ENCODE measurements around the gene RNF44. TPM values are rescaled to one million over a fixed set of nuclear protein-coding genes. Genes with fewer than 3 reads are reported as not detected.

The RNF44 gene
- total RNA-seq, 4 donors from 2014 or later, result 11.3 to 22.2 (median 18.7) TPM

DNA sequence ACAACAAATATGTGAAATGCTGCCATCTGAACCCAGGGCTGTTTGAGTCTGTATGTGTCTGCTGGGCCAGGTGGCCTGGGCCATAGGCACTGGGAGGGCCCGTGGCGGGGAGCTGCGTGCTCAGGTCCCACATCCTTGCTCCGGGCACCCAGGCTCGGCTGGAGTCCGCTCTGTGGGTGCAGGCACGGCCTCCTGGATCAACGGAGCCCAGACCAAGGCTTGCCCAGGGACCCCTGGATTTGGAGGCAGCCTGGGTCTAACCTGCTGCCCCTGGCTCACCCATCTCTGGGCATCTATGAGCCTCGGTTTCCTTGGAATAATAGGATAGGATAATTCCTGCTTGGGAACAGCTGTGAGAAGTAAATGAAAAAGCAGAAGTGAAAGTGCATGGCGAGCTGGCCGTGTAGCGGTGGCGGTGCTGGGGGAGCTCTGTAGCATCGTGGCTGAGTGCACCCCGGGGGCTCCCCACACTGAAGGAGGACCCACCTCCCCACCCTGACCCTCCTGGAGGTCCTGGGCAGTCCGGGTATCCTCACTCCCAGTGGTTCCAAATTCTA is 13.2 kb upstream of the RNF44 start:
- H3K4me1 ChIP-seq, result peaks cover 0 to 19% (median 15%) of the 10 kb centered on the region in 4 donors
- H3K9me3 ChIP-seq, result no peaks in the 10 kb centered on the region
- WGBS, result 69% methylated on average over 8 of the region's 16 CpGs
- no peak for TF ChIP-seq POLR2A (IDR thresholded peaks at IDR 0.05; ENCODE audit: low read depth)
- TF ChIP-seq POLR2AphosphoS5 (IDR thresholded peaks at IDR 0.05), result no peak
- TF ChIP-seq, protein P1, sequence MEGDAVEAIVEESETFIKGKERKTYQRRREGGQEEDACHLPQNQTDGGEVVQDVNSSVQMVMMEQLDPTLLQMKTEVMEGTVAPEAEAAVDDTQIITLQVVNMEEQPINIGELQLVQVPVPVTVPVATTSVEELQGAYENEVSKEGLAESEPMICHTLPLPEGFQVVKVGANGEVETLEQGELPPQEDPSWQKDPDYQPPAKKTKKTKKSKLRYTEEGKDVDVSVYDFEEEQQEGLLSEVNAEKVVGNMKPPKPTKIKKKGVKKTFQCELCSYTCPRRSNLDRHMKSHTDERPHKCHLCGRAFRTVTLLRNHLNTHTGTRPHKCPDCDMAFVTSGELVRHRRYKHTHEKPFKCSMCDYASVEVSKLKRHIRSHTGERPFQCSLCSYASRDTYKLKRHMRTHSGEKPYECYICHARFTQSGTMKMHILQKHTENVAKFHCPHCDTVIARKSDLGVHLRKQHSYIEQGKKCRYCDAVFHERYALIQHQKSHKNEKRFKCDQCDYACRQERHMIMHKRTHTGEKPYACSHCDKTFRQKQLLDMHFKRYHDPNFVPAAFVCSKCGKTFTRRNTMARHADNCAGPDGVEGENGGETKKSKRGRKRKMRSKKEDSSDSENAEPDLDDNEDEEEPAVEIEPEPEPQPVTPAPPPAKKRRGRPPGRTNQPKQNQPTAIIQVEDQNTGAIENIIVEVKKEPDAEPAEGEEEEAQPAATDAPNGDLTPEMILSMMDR (IDR thresholded peaks at IDR 0.05), result no peak
- no peak for TF ChIP-seq EP300 (IDR thresholded peaks at IDR 0.05)
- no peak overlapping the region for H3K4me3 ChIP-seq
- H3K36me3 ChIP-seq, result no peaks in the 10 kb centered on the region
- peaks cover 0 to 32% (median 4%) of the 10 kb centered on the region in 4 donors for H3K27me3 ChIP-seq
- intact Hi-C loops (cut with DNase I), result no loop called here
- H3K27ac ChIP-seq (replicated peaks in 1 of 4), result no peak overlapping the region
- no peak for DNase-seq (ENCODE audit: extremely low spot score)

DNA sequence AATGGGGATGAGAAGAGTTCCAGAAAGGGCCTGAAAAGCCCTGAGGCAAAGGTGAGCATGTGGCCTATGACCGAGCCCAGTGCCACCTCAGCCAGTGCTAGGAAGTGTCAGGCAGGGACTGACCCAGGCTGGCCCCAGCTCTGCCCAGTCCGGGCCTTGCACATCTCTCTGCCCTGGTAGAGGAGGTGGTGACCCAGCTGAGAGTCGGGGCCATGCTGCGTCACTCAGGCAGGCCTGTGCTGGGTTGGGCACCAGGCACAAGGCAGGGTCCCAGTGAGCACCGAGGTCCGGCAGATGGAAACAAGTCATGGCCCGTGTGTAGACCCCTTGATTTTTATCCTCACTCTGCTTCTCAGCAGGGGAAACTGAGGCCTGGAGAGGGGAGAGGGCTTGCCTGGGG is 12.7 kb upstream of the RNF44 start:
- intact Hi-C loops (cut with DNase I), result loop anchor here (10.0 kb wide), 1 partner anchor 135 kb away; the partner anchor contains the start of gene CLTB
- TF ChIP-seq POLR2AphosphoS5 (IDR thresholded peaks at IDR 0.05) (no peak), POLR2A (IDR thresholded peaks at IDR 0.05; ENCODE audit: low read depth) (no peak)
- TF ChIP-seq, protein P1 (IDR thresholded peaks at IDR 0.05), result no peak
- Histone ChIP-seq H3K4me3 (no peak overlapping the region), H3K27me3 (peaks cover 0 to 27% (median 4%) of the 10 kb centered on the region in 4 donors), H3K36me3 (no peaks in the 10 kb centered on the region), H3K27ac (replicated peaks in 1 of 4) (no peak overlapping the region), H3K9me3 (no peaks in the 10 kb centered on the region), H3K4me1 (peaks cover 0 to 24% (median 19%) of the 10 kb centered on the region in 4 donors)
- no peak for DNase-seq (ENCODE audit: extremely low spot score)
- WGBS, result 85% methylated on average over 4 of the region's 7 CpGs

DNA sequence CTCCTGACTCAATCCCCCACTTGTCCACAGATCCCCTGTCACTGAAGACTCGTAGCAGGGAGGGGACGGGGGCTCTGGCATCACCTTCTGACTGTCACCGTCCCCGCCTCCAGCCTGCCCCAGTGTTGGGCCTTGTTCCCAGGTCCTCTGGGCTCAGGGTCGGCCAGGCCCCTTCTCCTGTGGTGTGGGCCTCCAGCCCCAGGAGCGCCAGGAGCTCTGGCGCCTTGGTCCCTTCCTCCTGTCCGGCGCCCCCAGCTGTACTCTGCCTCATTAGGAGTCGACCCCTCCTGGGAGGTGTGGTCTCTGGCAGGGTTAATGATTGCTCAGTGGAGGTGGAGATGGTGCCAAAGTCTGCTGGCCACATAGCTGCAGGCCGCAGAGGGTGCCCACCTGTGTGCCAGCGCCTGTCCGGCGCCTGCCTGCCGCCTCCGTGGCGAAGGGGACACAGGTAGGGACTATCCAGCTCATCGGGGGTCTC is 11.8 kb upstream of the RNF44 start, which contains the start of gene CDHR2:
Gene CDHR2, plus strand, starts transcription at position 376 of the 478 bp plus-strand sequence. CDS start 16,011 bp downstream, outside the sequence.
- Histone ChIP-seq H3K27ac (replicated peaks in 1 of 4) (peak within 1 kb of the TSS in 2 of 4 donors; percentile 14 to 27), H3K9me3 (no peaks in the 10 kb centered on the region), H3K27me3 (peaks cover 0 to 19% (median 2%) of the 10 kb centered on the region in 4 donors), H3K36me3 (no peaks in the 10 kb centered on the region), H3K4me3 (no peak within 1 kb of the TSS), H3K4me1 (peaks cover under 1 to 33% (median 26%) of the 10 kb centered on the region in 4 donors)
- intact Hi-C loops (cut with DNase I), result loop anchor here (10.0 kb wide), 1 partner anchor 134 kb away; the partner anchor contains the start of gene CLTB
- 85% methylated on average over 17 of the region's 18 CpGs for WGBS
- TF ChIP-seq POLR2AphosphoS5 (IDR thresholded peaks at IDR 0.05) (no peak), POLR2A (IDR thresholded peaks at IDR 0.05; ENCODE audit: low read depth) (no peak), EP300 (IDR thresholded peaks at IDR 0.05) (no peak)
- TF ChIP-seq, protein P1 (IDR thresholded peaks at IDR 0.05), result no peak
- DNase-seq (ENCODE audit: extremely low spot score), result no peak

DNA sequence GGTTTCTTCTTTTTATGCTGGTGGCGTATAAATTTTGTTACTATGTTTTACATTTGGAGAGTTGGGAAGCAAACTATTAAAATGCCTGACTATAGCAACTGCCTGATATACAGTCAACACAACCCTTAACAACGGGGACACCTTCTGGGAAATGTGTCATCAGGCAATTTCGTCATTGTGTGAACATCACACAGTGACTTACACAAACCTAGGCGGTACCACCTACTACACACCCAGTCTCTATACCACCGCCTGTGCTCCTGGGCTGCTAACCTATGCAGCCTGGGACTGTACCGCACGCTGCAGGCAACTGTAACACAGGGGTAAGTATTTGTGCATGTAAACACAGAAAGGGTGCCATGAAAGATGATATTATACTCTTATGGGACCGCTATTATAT is 10.6 kb upstream of the RNF44 start:
- intact Hi-C loops (cut with DNase I), result loop anchor here (10.0 kb wide), 1 partner anchor 133 kb away; the partner anchor contains the start of gene CLTB
- DNase-seq (ENCODE audit: extremely low spot score), result no peak
- Histone ChIP-seq H3K27me3 (peaks cover 0 to 7% (median 0%) of the 10 kb centered on the region in 4 donors), H3K27ac (replicated peaks in 1 of 4) (peak overlapping the region in 2 of 4 donors; percentile 14 to 27), H3K4me1 (peaks cover 5 to 41% (median 32%) of the 10 kb centered on the region in 4 donors), H3K9me3 (no peaks in the 10 kb centered on the region), H3K4me3 (no peak overlapping the region), H3K36me3 (no peaks in the 10 kb centered on the region)
- 70% methylated on average over 8 of the region's 8 CpGs for WGBS
- no peak for TF ChIP-seq POLR2A (IDR thresholded peaks at IDR 0.05; ENCODE audit: low read depth)
- TF ChIP-seq POLR2AphosphoS5 (IDR thresholded peaks at IDR 0.05), result peak in 1 of 2 donors; percentile 37
- TF ChIP-seq, protein P1 (IDR thresholded peaks at IDR 0.05), result no peak
